DMS153 treated with DMSO at 0.1 percent for 48 hours (cell line): Measurements from ENCODE around the gene PTGR1.

Experiments
- DNase-seq: peaks from one replicate; lab custom pipeline; 2025; ENCODE audit not compliant: unreplicated experiment; lab: John Stamatoyannopoulos, UW

The PTGR1 gene

DNA sequence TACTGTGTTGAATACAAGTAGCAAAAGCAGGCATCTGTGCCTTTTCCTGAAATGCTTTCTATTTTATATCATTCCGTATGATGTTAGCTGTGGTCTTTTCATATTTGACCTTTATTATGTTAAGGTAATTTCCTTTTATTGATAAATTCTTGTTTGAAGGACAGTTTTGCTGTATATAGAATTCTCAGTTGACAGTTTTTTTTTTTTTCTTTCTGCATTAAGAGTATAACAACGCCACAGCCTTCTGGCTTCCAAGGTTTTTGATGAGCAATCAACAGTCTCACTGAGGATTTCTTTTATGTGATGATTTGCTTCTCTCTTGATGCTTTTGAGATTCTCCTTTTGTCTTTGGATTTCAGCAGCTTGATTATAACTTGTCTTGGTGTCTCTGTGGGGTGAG lies 50.8 kb downstream of the PTGR1 start:
- DNase-seq, result no peak

DNA sequence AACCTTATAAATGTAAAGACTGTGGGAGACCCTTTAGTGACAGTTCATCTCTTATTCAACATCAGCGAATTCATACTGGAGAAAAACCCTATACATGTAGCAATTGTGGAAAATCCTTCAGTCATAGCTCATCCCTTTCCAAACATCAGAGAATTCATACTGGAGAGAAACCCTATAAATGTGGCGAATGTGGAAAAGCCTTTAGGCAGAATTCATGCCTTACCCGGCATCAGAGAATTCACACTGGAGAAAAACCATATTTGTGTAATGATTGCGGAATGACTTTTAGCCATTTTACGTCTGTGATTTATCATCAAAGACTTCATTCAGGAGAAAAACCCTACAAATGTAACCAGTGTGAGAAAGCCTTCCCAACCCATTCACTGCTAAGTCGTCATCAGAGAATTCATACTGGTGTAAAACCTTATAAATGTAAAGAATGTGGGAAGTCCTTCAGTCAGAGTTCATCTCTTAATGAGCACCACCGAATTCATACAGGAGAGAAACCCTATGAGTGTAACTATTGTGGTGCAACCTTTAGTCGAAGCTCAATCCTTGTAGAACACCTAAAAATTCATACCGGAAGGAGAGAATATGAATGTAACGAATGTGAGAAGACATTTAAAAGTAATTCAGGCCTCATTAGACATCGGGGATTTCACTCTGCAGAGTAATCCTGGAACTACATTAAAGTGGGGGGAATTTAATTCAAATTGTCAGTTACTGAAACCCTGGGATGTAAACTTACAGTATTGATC lies 56.8 kb downstream of the PTGR1 start:
- DNase-seq, result no peak

DNA sequence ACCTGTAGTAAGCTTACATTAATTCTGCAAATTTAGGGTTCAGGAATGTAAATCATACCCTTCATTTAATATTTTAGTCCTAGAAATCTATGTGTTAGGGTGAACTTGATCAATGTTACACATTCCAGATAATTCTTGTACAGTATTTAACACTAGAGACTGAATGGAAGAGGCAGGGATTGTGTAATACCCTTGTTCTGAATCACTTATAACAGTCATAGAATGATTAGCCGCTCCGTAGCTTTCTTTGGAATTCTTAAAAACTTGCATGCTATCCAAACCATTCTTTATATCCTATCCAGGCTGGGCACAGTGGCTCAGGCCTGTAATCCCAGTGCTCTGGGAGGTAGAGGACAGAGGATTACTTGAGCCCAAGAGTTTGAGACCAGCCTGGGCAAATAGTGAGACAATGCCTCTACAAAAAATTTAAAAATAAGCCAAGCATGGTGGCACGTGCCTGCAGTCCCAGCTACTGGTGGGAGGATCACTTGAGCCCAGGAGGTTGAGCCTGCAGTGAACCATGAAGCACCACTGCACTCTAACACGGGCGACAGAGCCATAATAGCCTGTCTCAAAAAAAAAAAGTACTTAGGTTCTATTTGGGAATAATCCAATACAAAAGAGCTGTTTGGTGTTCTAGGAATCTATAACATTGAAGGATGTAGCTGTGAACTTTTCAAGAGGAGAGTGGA lies 66.2 kb downstream of the PTGR1 start:
- no peak for DNase-seq

DNA sequence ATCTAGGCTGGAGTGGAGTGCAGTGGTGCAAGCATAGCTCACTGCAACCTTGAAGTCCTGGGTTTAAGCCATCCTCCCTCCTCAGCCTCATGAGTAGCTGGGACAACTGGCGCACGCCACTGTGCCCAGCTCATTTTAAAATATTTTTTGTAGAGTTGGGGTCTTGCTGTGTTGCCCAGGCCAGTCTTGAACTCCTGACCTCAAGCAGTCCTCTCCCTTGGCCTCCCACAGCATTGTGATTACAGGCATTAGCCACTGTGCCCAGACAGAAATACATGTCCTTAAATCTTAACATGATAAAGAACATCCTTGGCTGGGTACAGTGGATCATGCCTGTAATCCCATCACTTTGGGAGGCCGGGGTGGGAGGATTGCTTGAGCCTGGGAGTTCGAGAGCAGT lies 67.7 kb downstream of the PTGR1 start:
- no peak for DNase-seq

DNA sequence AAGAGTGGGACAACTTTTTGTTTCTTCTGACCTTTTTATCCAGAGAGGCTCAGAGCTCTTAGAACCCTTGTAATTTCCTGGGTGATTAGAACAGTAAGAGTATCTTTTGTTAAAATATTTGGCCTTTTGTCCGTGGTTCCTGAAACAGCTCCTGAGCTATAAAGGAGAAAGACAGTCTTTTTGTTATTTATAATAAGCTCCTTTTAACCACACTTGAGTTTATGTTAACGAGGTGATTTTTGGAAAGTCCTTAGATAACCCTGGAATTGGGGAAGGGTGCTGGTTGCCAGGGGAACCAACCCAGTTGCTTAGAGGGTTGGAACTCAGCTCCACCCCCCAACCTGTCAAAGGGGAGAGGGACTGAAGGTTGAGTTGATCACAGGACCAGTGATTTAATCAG lies 69.7 kb downstream of the PTGR1 start:
- DNase-seq, result no peak

DNA sequence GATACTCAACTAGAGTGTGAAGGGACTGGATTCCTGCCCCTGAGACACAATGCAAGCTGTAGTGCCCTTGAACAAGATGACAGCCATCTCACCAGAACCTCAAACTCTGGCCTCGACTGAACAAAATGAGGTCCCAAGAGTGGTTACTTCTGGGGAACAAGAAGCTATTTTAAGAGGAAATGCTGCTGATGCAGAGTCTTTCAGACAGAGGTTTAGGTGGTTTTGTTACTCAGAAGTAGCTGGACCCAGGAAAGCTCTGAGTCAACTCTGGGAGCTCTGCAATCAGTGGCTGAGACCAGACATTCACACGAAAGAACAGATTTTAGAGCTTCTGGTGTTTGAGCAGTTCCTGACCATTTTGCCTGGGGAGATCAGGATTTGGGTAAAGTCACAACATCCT lies 72.1 kb downstream of the PTGR1 start:
- no peak for DNase-seq

DNA sequence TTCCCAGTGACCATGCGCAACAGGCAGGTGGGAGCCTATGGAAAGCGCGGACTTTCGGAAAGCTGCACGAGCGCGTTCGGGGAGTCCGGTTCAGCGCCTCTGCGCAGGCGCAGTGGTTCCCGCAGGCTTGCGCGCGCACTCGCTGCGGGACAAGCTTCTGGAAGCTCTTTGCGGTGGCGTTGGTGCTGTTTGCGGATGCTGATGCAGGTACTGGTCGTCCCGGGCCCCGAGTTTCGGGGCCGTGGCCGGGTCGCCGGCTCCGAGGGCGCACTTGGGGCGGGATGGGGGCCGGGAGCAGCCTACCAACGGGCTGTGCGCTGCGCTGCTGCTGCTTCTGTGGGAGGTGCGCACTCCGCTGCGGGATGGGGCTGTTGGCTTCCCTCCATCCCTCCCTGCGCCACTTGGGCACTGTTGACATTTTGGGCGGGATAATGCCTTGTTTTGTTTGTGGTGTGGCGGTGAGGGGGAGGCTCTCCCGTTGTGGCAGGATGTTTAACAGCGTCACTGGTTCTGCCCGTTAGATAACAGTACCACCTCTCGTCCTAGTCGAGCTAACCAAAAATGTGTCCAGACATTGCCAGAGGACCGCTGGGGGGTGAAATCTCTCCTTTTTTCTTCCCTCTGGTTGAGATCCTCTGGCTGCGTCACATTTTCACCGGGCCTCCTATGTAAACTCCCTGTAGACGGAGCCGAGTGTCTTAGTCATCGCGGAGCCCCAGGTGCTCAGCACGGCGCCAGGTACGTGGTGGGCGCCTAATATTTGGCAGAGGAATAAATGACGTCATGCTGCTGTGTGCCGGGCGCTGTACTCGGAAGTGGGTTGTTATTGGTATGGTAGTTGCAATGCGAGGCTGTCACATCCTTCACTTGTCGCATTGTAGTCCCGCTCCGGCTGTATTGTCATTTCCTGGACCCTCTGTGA lies 74.1 kb downstream of the PTGR1 start, which contains the start of gene ZNF483:
ZNF483 (plus strand) TSS at position 124 of the 922 bp plus-strand sequence. CDS start 2,217 bp downstream, outside the sequence.
- peak; percentile 83 for DNase-seq

DNA sequence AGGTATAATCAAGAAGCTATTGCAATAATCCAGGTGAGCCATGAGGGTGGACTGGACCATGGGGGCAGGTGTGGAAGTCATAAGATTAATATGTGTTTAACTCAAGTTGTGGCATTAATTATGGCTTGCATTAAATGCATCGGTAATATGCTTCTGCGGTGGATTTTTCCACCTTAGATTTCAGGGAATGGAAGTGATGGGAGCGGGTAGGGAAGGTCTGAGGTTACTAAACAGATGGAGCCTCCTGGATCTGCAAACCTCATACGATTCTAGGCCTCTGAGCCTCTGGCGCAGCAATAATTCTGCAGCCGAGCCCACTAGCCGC lies 74.8 kb downstream of the PTGR1 start:
- DNase-seq, result no peak

DNA sequence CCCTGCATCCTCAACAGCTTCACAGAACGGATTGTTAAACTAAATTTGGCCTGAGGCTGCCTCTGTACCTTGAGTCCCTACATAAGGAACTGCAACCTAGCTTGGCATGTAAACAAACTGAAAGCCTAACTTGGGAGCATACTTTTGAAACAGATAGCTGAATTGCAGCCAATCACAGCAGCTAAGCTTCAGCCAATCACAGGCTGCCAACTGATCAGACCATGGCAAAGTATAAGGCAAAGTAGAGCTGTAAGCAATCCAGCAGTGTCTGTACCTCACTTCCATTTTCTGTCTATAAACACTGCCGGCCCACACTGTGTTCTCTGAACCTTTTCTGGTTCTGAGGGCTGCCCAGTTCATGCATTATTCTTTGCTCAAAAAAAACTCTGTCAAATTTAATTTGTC lies 83.4 kb downstream of the PTGR1 start:
- no peak for DNase-seq

DNA sequence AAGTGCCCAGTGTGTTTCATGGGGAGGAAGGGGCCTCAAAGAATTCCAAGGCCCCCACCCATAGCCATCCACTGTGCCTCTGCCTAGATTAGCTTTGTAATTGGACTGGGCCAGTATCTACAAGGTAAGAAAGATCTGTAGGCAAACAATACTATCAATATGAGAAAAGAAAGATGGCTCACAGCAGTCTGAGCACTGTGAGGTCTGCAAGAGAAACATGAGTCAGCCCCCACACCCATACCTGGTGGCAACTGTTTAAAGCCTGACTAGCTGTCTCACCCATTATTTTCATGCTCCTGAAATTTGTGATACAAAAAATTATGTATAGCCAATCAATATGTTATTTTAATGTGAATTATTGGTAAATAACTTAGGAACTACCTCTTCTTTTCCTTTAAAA lies 84.5 kb downstream of the PTGR1 start:
- DNase-seq, result no peak
